Upper lobe of left lung (tissue), 4 donors: ENCODE results near the gene DONSON.

ENCODE experiments used
- CTCF ChIP-seq, 6 experiments: fragments of 450-650 bp in 4 of 6; fragments of 200-600 bp in 2 of 6; sonication (generic) in 2 of 6; IDR thresholded peaks; one replicate each; pipeline ENCODE4 v1.5.1; 2016 to 2019; ENCODE audit warnings: antibody characterized with exemption in 6 of 6
- POLR2A ChIP-seq, 4 donors: fragments of 450-650 bp; IDR thresholded peaks; one replicate each; pipeline ENCODE4 v1.5.1; 2016 to 2017; ENCODE audit warnings: antibody characterized with exemption in 4 of 4, mild to moderate bottlenecking in 2 of 4

- TF ChIP-seq POLR2A (IDR thresholded peaks at IDR 0.05) = no peak
- no peak for TF ChIP-seq CTCF (IDR thresholded peaks at IDR 0.05)
Measured at GRCh38 chr21:33562389-33562788, 26.1 kb downstream of the DONSON start.
